HFFc6 (cell line): ENCODE data around the gene AQR. TPM values are rescaled to one million over a fixed set of nuclear protein-coding genes. Genes with fewer than 3 reads are reported as not detected.
A peak's percentile ranks its signal among the peaks of the same experiment; 100 is the strongest.

Source experiments
- DNase-seq: peaks from one replicate; pipeline ENCODE4 v3.0.0-alpha.2; 2018
- H3K27ac Mint-ChIP-seq: 2 replicates; pipeline ENCODE4 v1.8.0; 2020; ENCODE audit warnings: mild to moderate bottlenecking, mixed read lengths
- H3K27me3 Mint-ChIP-seq: 2 replicates; pipeline ENCODE4 v1.8.0; 2021; ENCODE audit warnings: mild to moderate bottlenecking, moderate library complexity, mixed read lengths; ENCODE audit not compliant: insufficient read depth
- H3K36me3 Mint-ChIP-seq: 2 replicates; pipeline ENCODE4 v1.8.0; 2021; ENCODE audit warnings: low read depth, mixed read lengths
- H3K4me1 Mint-ChIP-seq: 2 replicates; pipeline ENCODE4 v1.8.0; 2020; ENCODE audit warnings: low read depth, mixed read lengths
- H3K4me3 Mint-ChIP-seq: 2 replicates; pipeline ENCODE4 v1.8.0; 2020; ENCODE audit warnings: mild to moderate bottlenecking, moderate library complexity, mixed read lengths
- H3K9me3 Mint-ChIP-seq: 2 replicates; pipeline ENCODE4 v1.8.0; 2020; ENCODE audit warnings: mild to moderate bottlenecking, mixed read lengths
- CTCF ChIP-seq: fragments of 200-600 bp; sonication (generic); IDR thresholded peaks from 2 replicates; pipeline ENCODE4 v1.5.0; 2021; ENCODE audit warnings: antibody characterized with exemption, mild to moderate bottlenecking
- total RNA-seq, 6 experiments: library from RNA; stranded (reverse); fragmentation: NEBNext Ultra II Directional; extraction: Animal tissue kit (Norgen Biotek cat#: 25700); gene quantifications; 2 replicates in 1 of 6; 3 replicates in 5 of 6; pipeline ENCODE4 v1.2.3, GENCODE V29; 2021

The AQR gene
- total RNA-seq, 6 experiments from 2014 or later = 24.9 to 31.1 (median 28.9) TPM

GRCh38 chr15:34851007-34851406 lies 118.5 kb downstream of the AQR start:
- H3K9me3 Mint-ChIP-seq = no peaks in the 10 kb centered on the region
- no peak for DNase-seq
- H3K36me3 Mint-ChIP-seq = peaks cover 32% of the 10 kb centered on the region
- no peak for TF ChIP-seq CTCF
- H3K27ac Mint-ChIP-seq = no peak overlapping the region
- H3K27me3 Mint-ChIP-seq = no peaks in the 10 kb centered on the region
- H3K4me3 Mint-ChIP-seq = no peak overlapping the region
- H3K4me1 Mint-ChIP-seq = peaks cover 31% of the 10 kb centered on the region

- no peak overlapping the region for H3K4me3 Mint-ChIP-seq
- no peaks in the 10 kb centered on the region for H3K27me3 Mint-ChIP-seq
- no peaks in the 10 kb centered on the region for H3K9me3 Mint-ChIP-seq
- no peak overlapping the region for H3K27ac Mint-ChIP-seq
- no peak for TF ChIP-seq CTCF
- DNase-seq = no peak
- H3K4me1 Mint-ChIP-seq = peaks cover 23% of the 10 kb centered on the region
- peaks cover 32% of the 10 kb centered on the region for H3K36me3 Mint-ChIP-seq
Observed at GRCh38 chr15:34850121-34850520, 119.4 kb downstream of the AQR start.

GRCh38 chr15:34849364-34849959 lies 120.1 kb downstream of the AQR start:
- no peaks in the 10 kb centered on the region for H3K27me3 Mint-ChIP-seq
- DNase-seq = no peak
- H3K4me1 Mint-ChIP-seq = peaks cover 16% of the 10 kb centered on the region
- no peak overlapping the region for H3K4me3 Mint-ChIP-seq
- no peak overlapping the region for H3K27ac Mint-ChIP-seq
- peaks cover 30% of the 10 kb centered on the region for H3K36me3 Mint-ChIP-seq
- H3K9me3 Mint-ChIP-seq = no peaks in the 10 kb centered on the region
- TF ChIP-seq CTCF = no peak

GRCh38 chr15:34847598-34847997 lies 121.9 kb downstream of the AQR start:
- no peak for DNase-seq
- Mint-ChIP-seq H3K27ac (no peak overlapping the region), H3K36me3 (peaks cover 20% of the 10 kb centered on the region), H3K9me3 (no peaks in the 10 kb centered on the region), H3K4me1 (peaks cover 3% of the 10 kb centered on the region), H3K4me3 (no peak overlapping the region), H3K27me3 (no peaks in the 10 kb centered on the region)
- TF ChIP-seq CTCF = no peak

GRCh38 chr15:34841262-34841725 lies 128.2 kb downstream of the AQR start:
- TF ChIP-seq CTCF = no peak
- Mint-ChIP-seq H3K4me1 (peaks cover 29% of the 10 kb centered on the region), H3K27ac (peak overlapping the region; percentile 39), H3K4me3 (no peak overlapping the region), H3K9me3 (no peaks in the 10 kb centered on the region), H3K36me3 (no peaks in the 10 kb centered on the region), H3K27me3 (no peaks in the 10 kb centered on the region; the same call in 1 of the 2 replicates)
- peak; percentile 58 for DNase-seq
